ENCODE results near the gene TACC2.

- TF ChIP-seq CTCF (IDR thresholded peaks at IDR 0.05) (no peak), POLR2A (IDR thresholded peaks at IDR 0.05) (no peak)
Observed at GRCh38 chr10:122225330-122225729, 236.4 kb downstream of the TACC2 start.
